Smooth muscle cell (in vitro differentiated cells): ENCODE measurements around the gene ENTPD8. TPM values are rescaled to one million over a fixed set of nuclear protein-coding genes. Genes with fewer than 3 reads are reported as not detected.

Experiments
- DNase-seq: peaks from one replicate; lab custom pipeline; 2025; ENCODE audit not compliant: unreplicated experiment; lab: John Stamatoyannopoulos, UW
- H2AFZ ChIP-seq: fragments of 200-600 bp; sonication (generic); 2 replicates; pipeline ENCODE4 v1.6.0; 2016; ENCODE audit warnings: antibody characterized with exemption, low read depth, mild to moderate bottlenecking
- H3F3A ChIP-seq: fragments of 200-600 bp; sonication (generic); 2 replicates; pipeline ENCODE4 v1.6.0; 2017; ENCODE audit warnings: antibody characterized with exemption, low read depth
- H3K27ac ChIP-seq: fragments of 200-600 bp; sonication (generic); 2 replicates; pipeline ENCODE4 v1.5.1; 2016; ENCODE audit warnings: low read depth, mild to moderate bottlenecking
- H3K27me3 ChIP-seq: fragments of 200-600 bp; sonication (generic); 2 replicates; pipeline ENCODE4 v1.6.1; 2016; ENCODE audit warnings: low read depth, mild to moderate bottlenecking
- H3K36me3 ChIP-seq: fragments of 200-600 bp; sonication (generic); 2 replicates; pipeline ENCODE4 v1.5.1; 2016; ENCODE audit warnings: low read depth
- H3K4me1 ChIP-seq: fragments of 200-600 bp; sonication (generic); 2 replicates; pipeline ENCODE4 v1.5.1; 2016; ENCODE audit warnings: low read depth
- H3K4me2 ChIP-seq: fragments of 200-600 bp; sonication (generic); 2 replicates; pipeline ENCODE4 v1.6.0; 2016; ENCODE audit warnings: mild to moderate bottlenecking
- H3K4me3 ChIP-seq: fragments of 200-600 bp; sonication (generic); 2 replicates; pipeline ENCODE4 v1.5.1; 2016; ENCODE audit warnings: mild to moderate bottlenecking
- H3K79me2 ChIP-seq: fragments of 200-600 bp; sonication (generic); 2 replicates; pipeline ENCODE4 v1.6.0; 2016; ENCODE audit warnings: low read depth, mild to moderate bottlenecking
- H3K9ac ChIP-seq: fragments of 200-600 bp; sonication (generic); 2 replicates; pipeline ENCODE4 v1.6.0; 2016; ENCODE audit warnings: low read depth
- H3K9me3 ChIP-seq: fragments of 200-600 bp; sonication (generic); replicated peaks from 2 replicates; pipeline ENCODE4 v1.5.1; 2016; ENCODE audit warnings: low read depth
- H4K20me1 ChIP-seq: fragments of 200-600 bp; sonication (generic); 2 replicates; pipeline ENCODE4 v1.6.0; 2016; ENCODE audit warnings: low read depth
- CTCF ChIP-seq: fragments of 200-600 bp; sonication (generic); IDR thresholded peaks from 2 replicates; pipeline ENCODE4 v1.5.1; 2017; ENCODE audit warnings: borderline replicate concordance, mild to moderate bottlenecking, antibody characterized with exemption; ENCODE audit not compliant: insufficient read depth, poor library complexity, severe bottlenecking
- WGBS: methylation state at CpG from one replicate; pipeline ENCODE4 v1.1.7; 2016; ENCODE audit warnings: low lambda C conversion rate; 5-methylcytosine and 5-hydroxymethylcytosine counted together
- polyA plus RNA-seq: library from polyadenylated mRNA; unstranded; fragments of >200 nt; fragmentation: Nextera tagmentation; extraction: Ambion mirVana; gene quantifications from 2 replicates; pipeline ENCODE4 v1.2.1, GENCODE V29; 2016
- total RNA-seq: library from RNA; depleted of rRNA; stranded (reverse); fragments of >200 nt; gene quantifications from 2 replicates; pipeline ENCODE4 v1.2.3, GENCODE V29; 2014

Gene ENTPD8
- total and polyA plus RNA-seq, 2 experiments from 2014 or later = not detected

GRCh38 chr9:137428311-137428630 is 12.9 kb downstream of the ENTPD8 start:
- H4K20me1 ChIP-seq = no peaks in the 10 kb centered on the region
- no peak for TF ChIP-seq CTCF
- H3K79me2 ChIP-seq = no peaks in the 10 kb centered on the region
- H3F3A ChIP-seq = no peaks in the 10 kb centered on the region
- no peak overlapping the region for H3K27ac ChIP-seq
- H3K4me3 ChIP-seq = no peak overlapping the region
- H3K4me1 ChIP-seq = no peaks in the 10 kb centered on the region
- no peak overlapping the region for H3K4me2 ChIP-seq
- H3K36me3 ChIP-seq = no peaks in the 10 kb centered on the region
- H3K27me3 ChIP-seq = no peaks in the 10 kb centered on the region
- WGBS = 94% methylated on average over 6 of the region's 6 CpGs
- DNase-seq = no peak
- no peaks in the 10 kb centered on the region for H3K9me3 ChIP-seq
- H2AFZ ChIP-seq = no peak overlapping the region
- H3K9ac ChIP-seq = no peak overlapping the region

GRCh38 chr9:137427454-137428310 is 13.5 kb downstream of the ENTPD8 start:
- H4K20me1 ChIP-seq = no peaks in the 10 kb centered on the region
- H3K9ac ChIP-seq = no peak overlapping the region
- H3K4me3 ChIP-seq = no peak overlapping the region
- H2AFZ ChIP-seq = no peak overlapping the region
- H3K79me2 ChIP-seq = no peaks in the 10 kb centered on the region
- TF ChIP-seq CTCF = no peak
- no peaks in the 10 kb centered on the region for H3K4me1 ChIP-seq
- DNase-seq = no peak
- H3F3A ChIP-seq = no peaks in the 10 kb centered on the region
- no peak overlapping the region for H3K27ac ChIP-seq
- H3K36me3 ChIP-seq = no peaks in the 10 kb centered on the region
- H3K27me3 ChIP-seq = no peaks in the 10 kb centered on the region
- H3K4me2 ChIP-seq = no peak overlapping the region
- H3K9me3 ChIP-seq = no peaks in the 10 kb centered on the region
- 90% methylated on average over 27 of the region's 27 CpGs for WGBS

- WGBS = 87% methylated on average over 18 of the region's 18 CpGs
Observed at GRCh38 chr9:137426018-137426681, 15.0 kb downstream of the ENTPD8 start.

More at GRCh38 chr9:137426018-137426681, 15.0 kb downstream of the ENTPD8 start:
- H3F3A ChIP-seq = no peaks in the 10 kb centered on the region
- H3K27me3 ChIP-seq = no peaks in the 10 kb centered on the region
- H3K36me3 ChIP-seq = no peaks in the 10 kb centered on the region
- no peak overlapping the region for H3K4me2 ChIP-seq
- DNase-seq = no peak
- no peak for TF ChIP-seq CTCF
- no peak overlapping the region for H2AFZ ChIP-seq
- no peak overlapping the region for H3K9ac ChIP-seq
- H3K27ac ChIP-seq = no peak overlapping the region
- no peak overlapping the region for H3K4me3 ChIP-seq
- H3K79me2 ChIP-seq = peaks cover 7% of the 10 kb centered on the region
- no peaks in the 10 kb centered on the region for H4K20me1 ChIP-seq
- H3K4me1 ChIP-seq = peaks cover 7% of the 10 kb centered on the region
- no peaks in the 10 kb centered on the region for H3K9me3 ChIP-seq
